Upper lobe of right lung (tissue), 1 donor: ENCODE results near the gene DHX9. TPM values are rescaled to one million over a fixed set of nuclear protein-coding genes. Genes with fewer than 3 reads are reported as not detected.

Experiments
- ATAC-seq: fragments of 200-7000 bp; cut with Tn5 transposase; one replicate; pipeline ENCODE4 v1.9.1; 2020; ENCODE audit warnings: mild to moderate bottlenecking, moderate library complexity
- DNase-seq: peaks from one replicate; pipeline ENCODE4 v3.0.0-alpha.2; 2020
- H3K27ac ChIP-seq: fragments of 200-600 bp; one replicate; pipeline ENCODE4 v1.8.0; 2022
- H3K27me3 ChIP-seq: fragments of 200-600 bp; one replicate; pipeline ENCODE4 v1.8.0; 2022; ENCODE audit warnings: mild to moderate bottlenecking
- H3K36me3 ChIP-seq: fragments of 200-600 bp; one replicate; pipeline ENCODE4 v1.8.0; 2022
- H3K4me1 ChIP-seq: fragments of 200-600 bp; one replicate; pipeline ENCODE4 v1.8.0; 2022
- H3K4me3 ChIP-seq: fragments of 200-600 bp; one replicate; pipeline ENCODE4 v1.8.0; 2022; ENCODE audit warnings: mild to moderate bottlenecking
- H3K9me3 ChIP-seq: fragments of 200-600 bp; one replicate; pipeline ENCODE4 v1.8.0; 2022
- intact Hi-C: fragments of 100-400 bp; cut with DNase I; formaldehyde crosslinking; loops from one replicate; pipeline ENCODE4 v1.11.0; 2022
- total RNA-seq: library from RNA; stranded (reverse); fragmentation: NEBNext Ultra II Directional; extraction: Animal tissue kit (Norgen Biotek cat#: 25700); gene quantifications from one replicate; pipeline ENCODE4 v1.2.1, GENCODE V29; 2021
- TF ChIP-seq, protein P1 (sequence below): fragments of 200-600 bp; IDR thresholded peaks from one replicate; pipeline ENCODE4 v1.8.0; 2022; ENCODE audit warnings: antibody characterized with exemption
- donor health status: DM: no; HTN: yes; CAD: no; lungs with severe emphysema.

Gene DHX9
- total RNA-seq, 1 donor from 2014 or later = 126 TPM

DNA sequence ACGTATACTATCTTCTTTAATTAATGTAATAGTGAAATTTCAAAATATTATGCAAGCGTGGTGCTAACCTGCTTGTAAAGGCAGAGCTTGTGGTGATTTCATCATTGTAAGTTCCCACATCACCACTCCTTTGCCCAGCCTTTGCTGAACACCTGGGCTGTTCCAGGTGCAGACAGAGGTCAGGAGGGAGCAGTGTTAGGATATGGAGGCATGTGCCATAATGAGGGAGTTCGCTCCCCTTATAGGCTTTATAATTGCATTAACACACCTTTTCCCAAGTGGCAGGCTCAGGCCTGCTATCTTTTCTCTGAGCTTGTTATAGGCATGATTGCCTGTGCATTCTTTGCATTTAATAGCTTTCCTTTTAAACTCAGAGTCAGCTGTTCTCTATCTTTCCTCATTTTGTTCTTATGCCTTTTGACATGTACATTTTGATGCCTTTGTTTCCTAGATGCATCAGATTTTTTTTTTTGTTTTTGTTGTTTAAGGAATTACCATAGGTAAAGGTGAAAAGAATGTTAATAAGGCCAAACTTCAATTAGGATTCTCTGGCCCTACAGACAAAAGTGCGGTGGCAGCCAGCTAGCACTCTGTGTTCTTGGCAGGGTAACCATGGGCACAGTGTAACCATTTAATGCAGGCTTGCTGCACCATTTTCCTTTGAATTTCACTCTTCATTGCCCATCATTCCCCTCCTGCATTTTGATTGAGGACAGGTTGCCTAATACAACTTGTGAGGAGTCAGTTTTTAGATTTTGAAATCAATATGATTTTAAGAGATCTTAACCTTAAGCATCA, 36.9 kb upstream of the DHX9 start:
- H3K27me3 ChIP-seq = no peaks in the 10 kb centered on the region
- no peaks in the 10 kb centered on the region for H3K4me1 ChIP-seq
- H3K27ac ChIP-seq = no peak overlapping the region
- TF ChIP-seq, protein P1, sequence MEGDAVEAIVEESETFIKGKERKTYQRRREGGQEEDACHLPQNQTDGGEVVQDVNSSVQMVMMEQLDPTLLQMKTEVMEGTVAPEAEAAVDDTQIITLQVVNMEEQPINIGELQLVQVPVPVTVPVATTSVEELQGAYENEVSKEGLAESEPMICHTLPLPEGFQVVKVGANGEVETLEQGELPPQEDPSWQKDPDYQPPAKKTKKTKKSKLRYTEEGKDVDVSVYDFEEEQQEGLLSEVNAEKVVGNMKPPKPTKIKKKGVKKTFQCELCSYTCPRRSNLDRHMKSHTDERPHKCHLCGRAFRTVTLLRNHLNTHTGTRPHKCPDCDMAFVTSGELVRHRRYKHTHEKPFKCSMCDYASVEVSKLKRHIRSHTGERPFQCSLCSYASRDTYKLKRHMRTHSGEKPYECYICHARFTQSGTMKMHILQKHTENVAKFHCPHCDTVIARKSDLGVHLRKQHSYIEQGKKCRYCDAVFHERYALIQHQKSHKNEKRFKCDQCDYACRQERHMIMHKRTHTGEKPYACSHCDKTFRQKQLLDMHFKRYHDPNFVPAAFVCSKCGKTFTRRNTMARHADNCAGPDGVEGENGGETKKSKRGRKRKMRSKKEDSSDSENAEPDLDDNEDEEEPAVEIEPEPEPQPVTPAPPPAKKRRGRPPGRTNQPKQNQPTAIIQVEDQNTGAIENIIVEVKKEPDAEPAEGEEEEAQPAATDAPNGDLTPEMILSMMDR = no peak
- peaks cover 34% of the 10 kb centered on the region for H3K36me3 ChIP-seq
- peak; percentile 43 for ATAC-seq
- DNase-seq = no peak
- H3K9me3 ChIP-seq = no peaks in the 10 kb centered on the region
- intact Hi-C loops = no loop called here
- H3K4me3 ChIP-seq = no peak overlapping the region

DNA sequence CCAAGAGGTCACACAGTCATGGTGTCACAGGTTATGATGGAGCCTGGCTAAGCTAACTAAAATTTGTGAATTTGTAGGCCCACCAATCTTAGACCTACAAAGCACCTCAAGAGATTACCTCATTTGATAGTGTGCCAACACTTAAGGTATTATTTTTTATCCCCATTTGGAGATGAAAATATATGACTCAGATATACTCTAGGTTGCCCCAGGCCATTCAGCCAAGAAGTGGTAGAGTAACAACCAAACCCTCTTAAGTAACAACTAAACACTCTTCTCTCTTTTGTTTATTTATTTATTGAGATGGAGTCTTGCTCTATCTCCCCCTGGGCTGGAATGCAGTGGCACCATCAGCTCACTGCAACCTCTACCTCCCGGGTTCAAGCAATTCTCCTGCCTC, 35.3 kb upstream of the DHX9 start:
- H3K4me3 ChIP-seq = no peak overlapping the region
- H3K27me3 ChIP-seq = no peaks in the 10 kb centered on the region

DNA sequence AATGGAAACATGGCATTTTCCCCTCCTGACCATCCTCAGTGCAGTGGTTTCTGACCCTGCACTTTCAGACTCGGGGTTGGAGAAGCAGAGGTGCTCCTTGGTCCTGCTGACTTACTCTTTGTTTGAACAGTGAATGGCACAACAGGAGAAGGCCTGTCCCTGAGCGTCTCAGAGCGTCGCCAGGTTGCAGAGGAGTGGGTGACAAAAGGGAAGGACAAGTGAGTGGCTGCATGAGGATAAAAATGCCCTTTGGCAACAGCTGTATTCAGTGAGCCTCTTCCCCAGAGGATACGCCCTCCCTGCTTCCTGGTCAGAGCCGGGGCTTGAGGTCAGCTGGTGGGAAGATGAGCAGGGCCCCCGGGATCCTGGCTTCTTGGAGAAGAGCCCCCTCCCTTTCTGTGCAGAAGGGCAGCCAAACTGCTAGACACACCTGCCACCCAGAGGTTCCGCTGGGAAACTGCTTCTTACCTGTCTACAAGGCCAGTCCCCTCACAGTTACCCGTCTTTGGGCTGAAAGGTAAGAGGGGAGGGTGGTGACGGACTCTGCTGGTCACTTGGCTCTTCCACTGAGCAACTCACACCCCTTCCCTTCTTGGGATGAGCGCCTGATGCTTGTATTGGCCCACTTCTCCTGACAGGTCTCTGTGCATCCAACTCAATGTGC, 33.0 kb upstream of the DHX9 start:
- Histone ChIP-seq H3K27ac (no peak overlapping the region), H3K4me3 (no peak overlapping the region), H3K9me3 (no peaks in the 10 kb centered on the region), H3K36me3 (peaks cover 43% of the 10 kb centered on the region), H3K4me1 (no peaks in the 10 kb centered on the region), H3K27me3 (no peaks in the 10 kb centered on the region)
- TF ChIP-seq, protein P1 = no peak
- intact Hi-C loops = no loop called here
- peak; percentile 27 for ATAC-seq
- no peak for DNase-seq

More for the DNA sequence above, 35.3 kb upstream of the DHX9 start:
- H3K36me3 ChIP-seq = peaks cover 43% of the 10 kb centered on the region
- no peak for ATAC-seq
- no peak overlapping the region for H3K27ac ChIP-seq
- TF ChIP-seq, protein P1 = no peak
- no peaks in the 10 kb centered on the region for H3K4me1 ChIP-seq
- H3K9me3 ChIP-seq = no peaks in the 10 kb centered on the region
- DNase-seq = no peak
- intact Hi-C loops = no loop called here

DNA sequence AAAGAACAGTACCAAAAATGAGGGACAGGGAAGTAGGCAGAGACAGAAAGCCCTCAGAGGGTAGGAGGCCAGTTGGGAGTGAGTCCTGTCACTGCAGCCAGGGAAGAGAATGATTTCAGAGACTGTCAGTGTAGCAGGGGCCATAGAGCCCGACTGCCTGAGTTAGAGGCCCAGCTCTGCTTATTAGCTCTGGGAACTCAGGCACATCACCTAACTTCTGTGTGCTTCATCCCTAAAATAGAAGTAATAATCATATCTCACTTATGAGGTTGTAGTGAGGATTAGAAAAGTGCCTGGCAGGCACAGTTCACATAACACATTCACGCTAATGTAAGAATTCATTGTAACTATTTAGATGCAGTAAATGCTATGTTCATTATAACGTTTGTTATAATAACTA, 31.2 kb upstream of the DHX9 start:
- Histone ChIP-seq H3K27me3 (no peaks in the 10 kb centered on the region), H3K4me1 (no peaks in the 10 kb centered on the region), H3K4me3 (no peak overlapping the region), H3K9me3 (no peaks in the 10 kb centered on the region), H3K36me3 (peaks cover 57% of the 10 kb centered on the region), H3K27ac (no peak overlapping the region)
- TF ChIP-seq, protein P1 = no peak
- intact Hi-C loops = no loop called here
- no peak for ATAC-seq
- no peak for DNase-seq

DNA sequence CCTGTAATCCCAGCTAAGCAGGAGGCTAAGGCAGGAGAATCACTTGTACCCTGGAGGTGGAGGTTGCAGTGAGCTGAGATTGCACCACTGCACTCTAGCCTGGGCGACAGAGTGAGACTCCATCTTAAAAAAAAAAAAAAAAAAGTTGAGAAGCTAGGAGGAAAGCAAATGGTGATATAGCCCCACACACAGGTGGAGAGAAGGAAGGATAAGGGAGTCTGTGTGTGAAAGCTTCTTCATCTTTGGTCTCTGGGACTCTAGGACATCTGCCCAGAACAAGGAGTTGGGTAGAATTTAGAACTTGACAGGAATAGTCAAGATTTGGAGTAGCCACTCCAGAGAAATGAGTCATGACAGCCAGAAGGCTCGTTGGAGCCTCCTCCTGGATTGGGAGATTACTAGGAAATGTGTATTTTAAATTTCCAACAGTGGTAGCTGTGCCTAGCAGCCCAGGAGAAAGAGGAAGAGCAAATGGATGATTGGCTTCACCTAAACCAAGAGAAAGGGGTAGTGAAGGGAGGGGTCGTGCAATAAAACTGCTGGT, 29.7 kb upstream of the DHX9 start:
- intact Hi-C loops = no loop called here
- peak; percentile 41 for ATAC-seq
- no peak overlapping the region for H3K4me3 ChIP-seq
- H3K36me3 ChIP-seq = peaks cover 54% of the 10 kb centered on the region
- H3K9me3 ChIP-seq = no peaks in the 10 kb centered on the region
- TF ChIP-seq, protein P1 = no peak
- DNase-seq = no peak
- H3K4me1 ChIP-seq = no peaks in the 10 kb centered on the region
- H3K27me3 ChIP-seq = no peaks in the 10 kb centered on the region
- no peak overlapping the region for H3K27ac ChIP-seq
